Choroid plexus epithelial cell (primary cell): ENCODE results near the gene EXOC8.
A peak's percentile ranks its signal among the peaks of the same experiment; 100 is the strongest.

Source experiments
- DNase-seq: peaks from one replicate; pipeline ENCODE4 v3.0.0-alpha.2; 2010; ENCODE audit warnings: low read depth
- H3K4me3 ChIP-seq: 2 replicates; pipeline ENCODE4 v1.5.1; 2011; ENCODE audit warnings: low read depth, mild to moderate bottlenecking, control low read depth, low read length, moderate library complexity
- CTCF ChIP-seq: conservative IDR thresholded peaks from 2 replicates; pipeline ENCODE4 v1.5.1; 2011; ENCODE audit warnings: low read depth, mild to moderate bottlenecking, control low read depth, inconsistent platforms, low read length, moderate library complexity

The EXOC8 gene

GRCh38 chr1:231329483-231329882 is 8.2 kb downstream of the EXOC8 start:
- H3K4me3 ChIP-seq, result no peak overlapping the region
- DNase-seq, result no peak
- no peak for TF ChIP-seq CTCF

GRCh38 chr1:231327617-231328016 is 10.0 kb downstream of the EXOC8 start:
- H3K4me3 ChIP-seq, result no peak overlapping the region
- no peak for DNase-seq
- no peak for TF ChIP-seq CTCF

- H3K4me3 ChIP-seq, result no peak overlapping the region
- no peak for DNase-seq
- no peak for TF ChIP-seq CTCF
These were observed 11.4 kb downstream of the EXOC8 start for GRCh38 chr1:231326248-231326647.

GRCh38 chr1:231324660-231325059 is 13.0 kb downstream of the EXOC8 start:
- no peak for TF ChIP-seq CTCF
- no peak for DNase-seq
- H3K4me3 ChIP-seq, result no peak overlapping the region

- DNase-seq, result no peak
- TF ChIP-seq CTCF, result peak; percentile 33
These were observed 14.6 kb downstream of the EXOC8 start for GRCh38 chr1:231322880-231323530.

GRCh38 chr1:231319080-231319479 is 18.6 kb downstream of the EXOC8 start:
- DNase-seq, result no peak
- no peak for TF ChIP-seq CTCF
- H3K4me3 ChIP-seq, result no peak overlapping the region

More at GRCh38 chr1:231322880-231323530, 14.6 kb downstream of the EXOC8 start:
- H3K4me3 ChIP-seq, result no peak overlapping the region

- DNase-seq, result no peak
These were observed 19.1 kb downstream of the EXOC8 start for GRCh38 chr1:231318568-231318967.

More at GRCh38 chr1:231318568-231318967, 19.1 kb downstream of the EXOC8 start:
- no peak for TF ChIP-seq CTCF
- H3K4me3 ChIP-seq, result no peak overlapping the region
